H9 (cell line): ENCODE results near the gene TRUB2. TPM values are rescaled to one million over a fixed set of nuclear protein-coding genes. Genes with fewer than 3 reads are reported as not detected.

ENCODE experiments used
- DNase-seq: peaks from one replicate; pipeline ENCODE4 v3.0.0-alpha.2; 2017
- H2AFZ ChIP-seq: one replicate; pipeline ENCODE4 v1.6.1; 2013; ENCODE audit warnings: mild to moderate bottlenecking, low read length, control low read depth, moderate library complexity
- H2AK5ac ChIP-seq: 2 replicates; pipeline ENCODE4 v1.6.1; 2013; ENCODE audit warnings: low read length, control low read depth, mixed read lengths; ENCODE audit not compliant: insufficient read length
- H2BK120ac ChIP-seq: one replicate; pipeline ENCODE4 v1.6.1; 2013; ENCODE audit warnings: low read depth, mild to moderate bottlenecking, low read length, control low read depth, inconsistent platforms; ENCODE audit not compliant: poor library complexity, severe bottlenecking
- H2BK12ac ChIP-seq: 2 replicates; pipeline ENCODE4 v1.6.1; 2013; ENCODE audit warnings: low read length, control low read depth, mixed read lengths, low read depth; ENCODE audit not compliant: insufficient read length
- H2BK15ac ChIP-seq: 2 replicates; pipeline ENCODE4 v1.6.1; 2013; ENCODE audit warnings: low read depth, low read length, control low read depth
- H2BK20ac ChIP-seq: one replicate; pipeline ENCODE4 v1.6.1; 2013; ENCODE audit warnings: low read depth, mild to moderate bottlenecking, low read length, control low read depth, inconsistent platforms; ENCODE audit not compliant: poor library complexity, severe bottlenecking
- H2BK5ac ChIP-seq: 2 replicates; pipeline ENCODE4 v1.6.1; 2013; ENCODE audit warnings: low read length, control low read depth, mixed read lengths; ENCODE audit not compliant: insufficient read length
- H3K14ac ChIP-seq: 2 replicates; pipeline ENCODE4 v1.6.1; 2013; ENCODE audit warnings: low read length, control low read depth; ENCODE audit not compliant: insufficient read depth
- H3K18ac ChIP-seq: 2 replicates; pipeline ENCODE4 v1.6.1; 2013; ENCODE audit warnings: low read depth, mild to moderate bottlenecking, mixed read lengths, low read length, control low read depth; ENCODE audit not compliant: insufficient read length
- H3K23ac ChIP-seq: 2 replicates; pipeline ENCODE4 v1.6.1; 2013; ENCODE audit warnings: low read length, control low read depth, mixed read lengths, low read depth; ENCODE audit not compliant: insufficient read length
- H3K23me2 ChIP-seq: 2 replicates; pipeline ENCODE4 v1.6.1; 2013; ENCODE audit warnings: low read depth, mild to moderate bottlenecking, mixed read lengths, low read length, control low read depth; ENCODE audit not compliant: insufficient read length, poor library complexity, severe bottlenecking
- H3K27ac ChIP-seq: 2 replicates; pipeline ENCODE4 v1.5.1; 2013; ENCODE audit warnings: low read length, control low read depth, mixed read lengths, low read depth; ENCODE audit not compliant: insufficient read length
- H3K27me3 ChIP-seq: 2 replicates; pipeline ENCODE4 v1.6.1; 2013; ENCODE audit warnings: low read length, control low read depth, inconsistent platforms; ENCODE audit not compliant: insufficient read depth
- H3K4ac ChIP-seq: 2 replicates; pipeline ENCODE4 v1.6.1; 2013; ENCODE audit warnings: low read depth, mild to moderate bottlenecking, control low read depth, inconsistent platforms, low read length, moderate library complexity
- H3K4me1 ChIP-seq: 2 replicates; pipeline ENCODE4 v1.6.1; 2013; ENCODE audit warnings: low read length, control low read depth, inconsistent platforms; ENCODE audit not compliant: insufficient read depth
- H3K4me2 ChIP-seq: 2 replicates; pipeline ENCODE4 v1.6.1; 2013; ENCODE audit warnings: low read length, control low read depth, mixed read lengths; ENCODE audit not compliant: insufficient read length, insufficient read depth
- H3K56ac ChIP-seq: 2 replicates; pipeline ENCODE4 v1.6.1; 2013; ENCODE audit warnings: low read depth, mild to moderate bottlenecking, mixed read lengths, low read length, control low read depth; ENCODE audit not compliant: insufficient read length
- H3K79me1 ChIP-seq: 2 replicates; pipeline ENCODE4 v1.6.1; 2013; ENCODE audit warnings: low read depth, mild to moderate bottlenecking, moderate library complexity, low read length, control low read depth, inconsistent platforms; ENCODE audit not compliant: insufficient read depth, poor library complexity, severe bottlenecking
- H3K79me2 ChIP-seq: 2 replicates; pipeline ENCODE4 v1.6.1; 2013; ENCODE audit warnings: low read length, control low read depth, inconsistent platforms; ENCODE audit not compliant: insufficient read depth
- H3K9ac ChIP-seq: 2 replicates; pipeline ENCODE4 v1.6.1; 2013; ENCODE audit warnings: low read length, control low read depth, mixed read lengths; ENCODE audit not compliant: insufficient read length; ENCODE audit errors: extremely low read depth
- H3K9me3 ChIP-seq: one replicate; pipeline ENCODE4 v1.6.1; 2013; ENCODE audit warnings: low read depth, low read length, inconsistent platforms; ENCODE audit not compliant: control insufficient read depth
- H3T11ph ChIP-seq: one replicate; pipeline ENCODE4 v1.6.1; 2013; ENCODE audit warnings: mild to moderate bottlenecking, low read length, control low read depth, inconsistent platforms
- H4K20me1 ChIP-seq: one replicate; pipeline ENCODE4 v1.6.1; 2013; ENCODE audit not compliant: control insufficient read depth, insufficient read length, insufficient read depth
- H4K5ac ChIP-seq: 2 replicates; pipeline ENCODE4 v1.6.1; 2013; ENCODE audit warnings: low read depth, mild to moderate bottlenecking, mixed read lengths, low read length, control low read depth; ENCODE audit not compliant: insufficient read length
- H4K8ac ChIP-seq: replicated peaks from 2 replicates; pipeline ENCODE4 v1.6.1; 2013; ENCODE audit warnings: low read length, control low read depth, mixed read lengths, low read depth; ENCODE audit not compliant: insufficient read length
- H4K91ac ChIP-seq: 2 replicates; pipeline ENCODE4 v1.6.1; 2013; ENCODE audit warnings: low read depth, mild to moderate bottlenecking, moderate library complexity, mixed read lengths, low read length, control low read depth; ENCODE audit not compliant: insufficient read length
- H3K27ac Mint-ChIP-seq, 3 experiments: 2 replicates in 2 of 3; 3 replicates in 1 of 3; pipeline ENCODE4 v1.8.0; 2020 to 2021; ENCODE audit warnings: mixed read lengths in 3 of 3, mild to moderate bottlenecking in 1 of 3, moderate library complexity in 1 of 3
- H3K27me3 Mint-ChIP-seq: 2 replicates; pipeline ENCODE4 v1.8.0; 2021; ENCODE audit warnings: low read depth, mild to moderate bottlenecking, moderate library complexity, mixed read lengths
- H3K36me3 Mint-ChIP-seq, 3 experiments: 2 replicates in 2 of 3; 3 replicates in 1 of 3; pipeline ENCODE4 v1.8.0; 2020 to 2021; ENCODE audit warnings: low read depth in 3 of 3, mixed read lengths in 3 of 3; ENCODE audit not compliant: insufficient read depth in 1 of 3
- H3K4me1 Mint-ChIP-seq, 2 experiments: 2 replicates each; pipeline ENCODE4 v1.8.0; 2020; ENCODE audit warnings: mixed read lengths in 2 of 2
- H3K4me3 Mint-ChIP-seq, 2 experiments: 2 replicates in 1 of 2; 3 replicates in 1 of 2; pipeline ENCODE4 v1.8.0; 2020 to 2021; ENCODE audit warnings: mild to moderate bottlenecking in 2 of 2, mixed read lengths in 2 of 2, moderate library complexity in 1 of 2
- H3K9me3 Mint-ChIP-seq, 2 experiments: 2 replicates in 1 of 2; 3 replicates in 1 of 2; pipeline ENCODE4 v1.8.0; 2020; ENCODE audit warnings: mild to moderate bottlenecking in 2 of 2, mixed read lengths in 2 of 2, moderate library complexity in 1 of 2
- CTCF ChIP-seq: fragments of 200-600 bp; sonication (generic); conservative IDR thresholded peaks from 3 replicates; pipeline ENCODE4 v1.8.0; 2021; ENCODE audit warnings: antibody characterized with exemption, mild to moderate bottlenecking
- WGBS: extraction: QIAGEN DNeasy Blood & Tissue Kit; methylation state at CpG from one replicate; pipeline ENCODE4 v1.1.7; 2013; ENCODE audit warnings: missing lambda C conversion rate, low lambda C conversion rate, mixed read lengths; ENCODE audit not compliant: insufficient read length; ENCODE audit errors: extremely low coverage; 5-methylcytosine and 5-hydroxymethylcytosine counted together
- total RNA-seq: library from RNA; stranded (reverse); gene quantifications from 2 replicates; pipeline ENCODE4 v1.2.1, GENCODE V29; 2021

The TRUB2 gene
- total RNA-seq, 1 experiment from 2014 or later: 38.3 TPM

- peaks cover 10 to 16% of the 10 kb centered on the region in 2 experiments for H3K4me1 Mint-ChIP-seq
- DNase-seq: no peak
- H2BK15ac ChIP-seq: no peak overlapping the region
- no peaks in the 10 kb centered on the region; the same call in 1 of the 2 replicates for H3K27me3 Mint-ChIP-seq
- no peak overlapping the region for H4K5ac ChIP-seq
- no peak overlapping the region for H2AK5ac ChIP-seq
- H3K27ac ChIP-seq: no peak overlapping the region
- no peak overlapping the region for H3T11ph ChIP-seq
- H3K23ac ChIP-seq: no peak overlapping the region
- H4K91ac ChIP-seq: no peak overlapping the region
- TF ChIP-seq CTCF: no peak
- no peaks in the 10 kb centered on the region for H3K79me1 ChIP-seq
- H2BK12ac ChIP-seq: no peak overlapping the region
- H3K4ac ChIP-seq: no peak overlapping the region
- peaks cover 0 to 4% of the 10 kb centered on the region in 2 experiments; a peak in 1 of 5 replicates for H3K9me3 Mint-ChIP-seq
- H2BK5ac ChIP-seq: no peak overlapping the region
- peak overlapping the region in 1 of 2 experiments; percentile 88; a peak in 3 of 5 replicates for H3K4me3 Mint-ChIP-seq
- no peak overlapping the region for H3K14ac ChIP-seq
- no peaks in the 10 kb centered on the region for H3K9me3 ChIP-seq
- H2BK20ac ChIP-seq: no peak overlapping the region
- H3K79me2 ChIP-seq: no peaks in the 10 kb centered on the region
- H3K18ac ChIP-seq: no peak overlapping the region
- peaks cover 13% of the 10 kb centered on the region for H3K23me2 ChIP-seq
- no peak overlapping the region for H3K4me2 ChIP-seq
- H3K4me1 ChIP-seq: no peaks in the 10 kb centered on the region; the same call in 1 of the 2 replicates
- H4K20me1 ChIP-seq: no peaks in the 10 kb centered on the region
- H2BK120ac ChIP-seq: no peak overlapping the region
- H3K27ac Mint-ChIP-seq: no peak overlapping the region
- no peak overlapping the region for H2AFZ ChIP-seq
- H3K36me3 Mint-ChIP-seq: peaks cover 6 to 26% (median 18%) of the 10 kb centered on the region in 3 experiments; a peak in 5 of 7 replicates
- H3K9ac ChIP-seq: no peak overlapping the region
- WGBS: no CpG with 5 or more reads among the region's 8 CpGs
- no peak overlapping the region for H3K56ac ChIP-seq
- no peaks in the 10 kb centered on the region for H3K27me3 ChIP-seq
- H4K8ac ChIP-seq: no peak overlapping the region
Observed at GRCh38 chr9:128274245-128274644, 48.0 kb downstream of the TRUB2 start.
